ENCODE results near the gene M1AP. TPM values are rescaled to one million over a fixed set of nuclear protein-coding genes. Genes with fewer than 3 reads are reported as not detected.
A peak's percentile ranks its signal among the peaks of the same experiment; 100 is the strongest.

The M1AP gene
- total and polyA plus RNA-seq, 11 donors: 0.07 to 0.88 (median 0.21) TPM; not detected in 6

GRCh38 chr2:74593826-74594772 is 54.0 kb downstream of the M1AP start:
- ATAC-seq (no peak), DNase-seq (no peak)
- intact Hi-C loops (cut with DNase I): no loop called here
- Histone ChIP-seq H3K4me1 (no peaks in the 10 kb centered on the region), H3K36me3 (no peaks in the 10 kb centered on the region), H3K4me3 (no peak overlapping the region), H3K27me3 (peaks cover 0 to 78% (median 19%) of the 10 kb centered on the region in 9 donors), H3K27ac (no peak overlapping the region), H3K9me3 (no peaks in the 10 kb centered on the region)
- TF ChIP-seq CTCF (IDR thresholded peaks at IDR 0.05) (no peak), POLR2A (IDR thresholded peaks at IDR 0.05) (no peak)
- WGBS, 4 donors: 69 to 74% (median 72%) methylated on average over 4 of the region's 4 CpGs

DNA sequence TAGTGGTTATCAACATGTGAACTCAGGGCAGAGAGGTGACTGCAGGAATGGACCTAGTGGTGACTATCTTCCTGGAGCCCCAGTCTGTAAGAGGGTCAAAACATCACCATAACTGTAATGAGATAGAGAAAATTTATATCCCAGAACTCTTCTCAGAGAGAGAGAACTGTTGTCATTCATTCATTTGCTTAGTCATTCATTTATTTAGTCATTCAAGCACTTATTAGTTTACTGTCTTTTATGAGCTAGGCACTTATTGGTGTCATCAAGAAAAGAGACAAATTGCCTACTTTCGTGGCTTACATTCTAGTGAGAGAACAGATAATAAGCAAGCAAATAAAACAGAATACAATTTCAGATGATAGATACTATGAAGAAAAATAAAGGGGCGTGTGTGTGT is 59.5 kb downstream of the M1AP start:
- Histone ChIP-seq H3K4me3 (no peak overlapping the region), H3K27me3 (peaks cover 0 to 43% (median 11%) of the 10 kb centered on the region in 9 donors), H3K36me3 (no peaks in the 10 kb centered on the region), H3K4me1 (peaks cover 0 to 30% (median 0%) of the 10 kb centered on the region in 12 donors), H3K9me3 (no peaks in the 10 kb centered on the region), H3K27ac (no peak overlapping the region)
- ATAC-seq (no peak), DNase-seq (no peak)
- WGBS, 4 donors: 57 to 65% (median 61%) methylated on average over 2 of the region's 2 CpGs
- intact Hi-C loops (cut with DNase I): loop anchor here in 7 of 10 donors (2.0 to 10.0 kb wide), 9 partner anchors 54 to 764 kb away; partner anchors contain the start of genes CCDC142 (in 2 of the 7), PCGF1 (in 2 of the 7), TTC31 (in 2 of the 7) and STAMBP (in 1 of the 7)
- TF ChIP-seq POLR2A (IDR thresholded peaks at IDR 0.05) (no peak), CTCF (IDR thresholded peaks at IDR 0.05) (no peak)

DNA sequence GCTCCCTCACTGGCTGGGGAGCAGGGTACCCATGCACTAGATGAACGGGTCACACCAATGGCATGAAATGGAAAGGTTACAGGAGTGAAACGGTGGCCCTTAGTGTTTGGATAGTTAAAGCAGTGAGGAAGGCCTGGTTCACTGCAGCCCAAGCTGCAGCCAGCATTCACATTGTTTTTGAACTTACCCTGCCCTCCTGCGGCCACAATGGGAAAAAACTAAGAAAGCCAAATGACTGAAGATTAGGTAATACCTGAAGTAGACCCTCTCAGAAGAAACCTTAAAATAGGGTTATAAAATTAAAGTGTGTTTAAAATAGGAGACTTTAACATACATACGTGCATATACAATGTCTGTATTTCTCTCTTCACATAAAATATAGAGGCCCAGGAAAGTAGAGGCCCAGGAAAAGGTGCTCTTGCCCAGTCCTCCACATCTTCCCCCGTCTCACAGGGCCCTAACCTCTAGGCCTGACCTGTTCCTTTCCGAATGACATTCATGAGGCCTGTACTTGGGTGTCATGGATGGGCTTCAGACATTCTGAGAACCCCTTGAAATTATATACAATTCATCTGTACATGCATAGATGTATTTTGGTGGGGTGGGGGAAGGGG is 60.4 kb downstream of the M1AP start:
- Histone ChIP-seq H3K4me1 (peaks cover 0 to 37% (median 0%) of the 10 kb centered on the region in 12 donors), H3K27ac (no peak overlapping the region), H3K27me3 (peaks cover 0 to 34% (median 8%) of the 10 kb centered on the region in 9 donors), H3K9me3 (no peaks in the 10 kb centered on the region), H3K36me3 (no peaks in the 10 kb centered on the region), H3K4me3 (no peak overlapping the region)
- intact Hi-C loops (cut with DNase I): loop anchor here (1.0 to 10.0 kb wide), 10 partner anchors 53 to 763 kb away; partner anchors contain the start of genes TTC31 (in 10 of the 10), CCDC142 (in 3 of the 10), PCGF1 (in 2 of the 10) and STAMBP (in 1 of the 10)
- peak; percentile 71 to 92 (median 92) for ATAC-seq
- peak; percentile 48 to 85 (median 74) for TF ChIP-seq CTCF (IDR thresholded peaks at IDR 0.05)
- TF ChIP-seq POLR2A (IDR thresholded peaks at IDR 0.05): no peak
- WGBS, 4 donors: 16 to 19% (median 18%) methylated on average over 6 of the region's 6 CpGs
- peak; percentile 48 to 62 (median 60) for DNase-seq

Measured in heart left ventricle (tissue), 16 donors.